CD14-positive monocyte (primary cell): ENCODE results near the gene HSPB1. TPM values are rescaled to one million over a fixed set of nuclear protein-coding genes. Genes with fewer than 3 reads are reported as not detected.
"Not testable (repeated sequence)": the region's sequence is repeated elsewhere in the genome, so short reads cannot be mapped to it uniquely, and the experiment has no call there.

Experiments
- DNase-seq, 3 donors: peaks; one replicate each; pipeline ENCODE4 v3.0.0-alpha.2; 2011 to 2022
- H2AFZ ChIP-seq: 2 replicates; pipeline ENCODE4 v1.6.0; 2012; ENCODE audit warnings: mild to moderate bottlenecking, low read depth, low read length, inconsistent platforms; ENCODE audit not compliant: insufficient read depth, poor library complexity, severe bottlenecking
- H3K27ac ChIP-seq, 2 donors: 1 replicate in 1 of 2; 2 replicates in 1 of 2; pipeline ENCODE4 v1.5.1; 2012 to 2013; ENCODE audit warnings: low read length in 2 of 2, control low read depth in 1 of 2, inconsistent platforms in 1 of 2, low read depth in 1 of 2, mild to moderate bottlenecking in 1 of 2
- H3K27me3 ChIP-seq, 2 donors: one replicate each; pipeline versions ENCODE4 v1.6.0 to v1.6.1; 2011 to 2013; ENCODE audit warnings: low read length in 2 of 2; ENCODE audit not compliant: control insufficient read depth in 2 of 2, insufficient read depth in 2 of 2
- H3K36me3 ChIP-seq, 2 donors: replicated peaks in 1 of 2; 1 replicate in 1 of 2; 2 replicates in 1 of 2; pipeline versions ENCODE4 v1.5.1 to v1.6.1; 2012 to 2013; ENCODE audit warnings: low read length in 2 of 2, control low read depth in 1 of 2, inconsistent platforms in 1 of 2, mild to moderate bottlenecking in 1 of 2; ENCODE audit not compliant: insufficient read depth in 2 of 2, control insufficient read depth in 1 of 2
- H3K4me1 ChIP-seq, 2 donors: 1 replicate in 1 of 2; 2 replicates in 1 of 2; pipeline versions ENCODE4 v1.5.1 to v1.6.1; 2012 to 2013; ENCODE audit warnings: low read length in 2 of 2, control low read depth in 1 of 2, inconsistent platforms in 1 of 2, mild to moderate bottlenecking in 1 of 2, moderate library complexity in 1 of 2; ENCODE audit not compliant: insufficient read depth in 2 of 2, control insufficient read depth in 1 of 2
- H3K4me2 ChIP-seq: replicated peaks from 2 replicates; pipeline ENCODE3; 2012; ENCODE audit warnings: low read length, moderate library complexity, mild to moderate bottlenecking; ENCODE audit not compliant: poor library complexity, severe bottlenecking; ENCODE audit errors: extremely low read depth
- H3K4me3 ChIP-seq, 3 experiments: fragments of 200-600 bp in 1 of 3; sonication (generic) in 1 of 3; replicated peaks in 1 of 3; 1 replicate in 2 of 3; 2 replicates in 1 of 3; pipeline ENCODE4 v1.5.1; 2011 to 2013; ENCODE audit warnings: low read length in 3 of 3, mild to moderate bottlenecking in 3 of 3, control low read depth in 2 of 3, low read depth in 2 of 3, inconsistent platforms in 1 of 3, moderate library complexity in 1 of 3
- H3K79me2 ChIP-seq: 2 replicates; pipeline ENCODE4 v1.6.0; 2012; ENCODE audit warnings: mild to moderate bottlenecking, control low read depth, inconsistent platforms, low read length, moderate library complexity; ENCODE audit not compliant: insufficient read depth
- H3K9ac ChIP-seq: 2 replicates; pipeline ENCODE4 v1.6.0; 2017; ENCODE audit warnings: low read length, mild to moderate bottlenecking; ENCODE audit not compliant: insufficient read depth, poor library complexity, severe bottlenecking
- H3K9me3 ChIP-seq, 2 donors: replicated peaks in 1 of 2; 1 replicate in 1 of 2; 2 replicates in 1 of 2; pipeline versions ENCODE4 v1.5.1 to v1.6.1; 2012 to 2013; ENCODE audit warnings: low read length in 2 of 2, control low read depth in 1 of 2; ENCODE audit not compliant: control insufficient read depth in 1 of 2, insufficient read depth in 1 of 2
- H4K20me1 ChIP-seq: 2 replicates; pipeline ENCODE4 v1.6.0; 2012; ENCODE audit warnings: mild to moderate bottlenecking, low read length, control low read depth, moderate library complexity; ENCODE audit not compliant: insufficient read depth
- H3K27ac Mint-ChIP-seq, 7 donors: one replicate each; pipeline ENCODE4 v1.8.0; 2020; ENCODE audit warnings: mild to moderate bottlenecking in 7 of 7, mixed read lengths in 7 of 7, moderate library complexity in 6 of 7, inconsistent platforms in 2 of 7
- H3K27me3 Mint-ChIP-seq, 3 donors: one replicate each; pipeline ENCODE4 v1.8.0; 2021 to 2022; ENCODE audit warnings: low read depth in 3 of 3, mild to moderate bottlenecking in 3 of 3, mixed read lengths in 3 of 3, moderate library complexity in 3 of 3, inconsistent platforms in 1 of 3
- H3K36me3 Mint-ChIP-seq, 2 donors: one replicate each; pipeline ENCODE4 v1.8.0; 2020; ENCODE audit warnings: mixed read lengths in 2 of 2, inconsistent platforms in 1 of 2, mild to moderate bottlenecking in 1 of 2
- H3K4me1 Mint-ChIP-seq: one replicate; pipeline ENCODE4 v1.8.0; 2020; ENCODE audit warnings: mild to moderate bottlenecking, mixed read lengths
- H3K4me3 Mint-ChIP-seq, 2 donors: one replicate each; pipeline ENCODE4 v1.8.0; 2020; ENCODE audit warnings: mild to moderate bottlenecking in 2 of 2, mixed read lengths in 2 of 2, moderate library complexity in 1 of 2
- H3K9me3 Mint-ChIP-seq, 7 donors: one replicate each; pipeline ENCODE4 v1.8.0; 2020 to 2022; ENCODE audit warnings: mixed read lengths in 7 of 7, mild to moderate bottlenecking in 6 of 7, moderate library complexity in 6 of 7, inconsistent platforms in 2 of 7
- WGBS: methylation state at CpG from one replicate; pipeline ENCODE4 v1.1.5; 2013; ENCODE audit warnings: missing lambda C conversion rate; ENCODE audit not compliant: insufficient coverage; 5-methylcytosine and 5-hydroxymethylcytosine counted together
- intact Hi-C, 2 donors: fragments of 100-400 bp; cut with micrococcal nuclease; formaldehyde crosslinking; loops; one replicate each; pipeline versions ENCODE4 v1.15.0 to v1.15.1; 2023
- polyA plus RNA-seq, 3 donors: library from polyadenylated mRNA; depleted of rRNA in 1 of 3; unstranded in 2 of 3; stranded (reverse) in 1 of 3; fragments of 300-500 nt in 2 of 3; fragments of >200 nt in 1 of 3; fragmentation: Illumina TruSeq in 2 of 3; gene quantifications; 1 replicate in 2 of 3; 2 replicates in 1 of 3; pipeline ENCODE4 v1.2.3, GENCODE V29; 2012 to 2021
- TF ChIP-seq, protein P1 (sequence below): fragments of 200-600 bp; IDR thresholded peaks from one replicate; pipeline ENCODE4 v1.8.0; 2022; ENCODE audit warnings: antibody characterized with exemption, mild to moderate bottlenecking

HSPB1 gene
- polyA plus RNA-seq, 3 donors: 8.3 to 20.7 (median 8.9) TPM

DNA sequence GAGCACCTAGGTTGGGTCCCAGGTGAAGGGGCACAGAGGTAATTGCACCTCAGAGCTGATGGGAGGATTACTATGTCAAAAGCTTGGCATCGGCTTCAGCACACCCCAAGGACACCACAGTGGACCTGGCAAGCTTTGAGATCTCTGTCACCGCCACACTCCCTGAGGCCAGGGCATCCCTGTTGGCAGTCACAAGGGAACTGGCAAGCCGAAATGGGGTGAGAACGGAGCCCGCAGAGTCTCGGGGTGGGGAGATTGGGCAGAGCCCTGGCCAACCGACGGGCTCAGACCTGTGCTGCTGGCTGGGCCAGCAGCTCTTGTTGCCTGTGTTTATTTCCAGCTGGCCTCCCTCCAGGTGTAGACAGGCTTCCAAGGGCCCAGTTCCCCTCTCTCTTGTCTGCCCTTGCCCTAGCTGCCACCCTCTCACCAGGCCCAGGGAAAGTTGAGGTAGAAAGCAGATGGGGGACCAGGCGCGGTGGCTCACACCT, 2.5 kb downstream of the HSPB1 start:
- Histone ChIP-seq H3K4me3 (no peak overlapping the region), H3K9ac (no peak overlapping the region), H3K79me2 (no peaks in the 10 kb centered on the region), H3K9me3 (no peaks in the 10 kb centered on the region), H3K4me1 (peaks cover 21 to 23% of the 10 kb centered on the region in 2 donors), H4K20me1 (no peaks in the 10 kb centered on the region), H3K36me3 (no peaks in the 10 kb centered on the region), H3K27me3 (peaks cover 0 to 7% of the 10 kb centered on the region in 2 donors), H2AFZ (no peak overlapping the region), H3K4me2 (no peak overlapping the region), H3K27ac (no peak overlapping the region)
- Mint-ChIP-seq H3K4me1 (peaks cover 15% of the 10 kb centered on the region), H3K27me3 (peaks cover 5 to 21% (median 8%) of the 10 kb centered on the region in 3 donors), H3K36me3 (no peaks in the 10 kb centered on the region), H3K9me3 (peaks cover 0 to 7% (median 0%) of the 10 kb centered on the region in 7 donors), H3K4me3 (no peak overlapping the region), H3K27ac (no peak overlapping the region)
- WGBS: 96% methylated on average over 4 of the region's 10 CpGs
- DNase-seq: no peak
- intact Hi-C loops: no loop called here
- TF ChIP-seq, protein P1, sequence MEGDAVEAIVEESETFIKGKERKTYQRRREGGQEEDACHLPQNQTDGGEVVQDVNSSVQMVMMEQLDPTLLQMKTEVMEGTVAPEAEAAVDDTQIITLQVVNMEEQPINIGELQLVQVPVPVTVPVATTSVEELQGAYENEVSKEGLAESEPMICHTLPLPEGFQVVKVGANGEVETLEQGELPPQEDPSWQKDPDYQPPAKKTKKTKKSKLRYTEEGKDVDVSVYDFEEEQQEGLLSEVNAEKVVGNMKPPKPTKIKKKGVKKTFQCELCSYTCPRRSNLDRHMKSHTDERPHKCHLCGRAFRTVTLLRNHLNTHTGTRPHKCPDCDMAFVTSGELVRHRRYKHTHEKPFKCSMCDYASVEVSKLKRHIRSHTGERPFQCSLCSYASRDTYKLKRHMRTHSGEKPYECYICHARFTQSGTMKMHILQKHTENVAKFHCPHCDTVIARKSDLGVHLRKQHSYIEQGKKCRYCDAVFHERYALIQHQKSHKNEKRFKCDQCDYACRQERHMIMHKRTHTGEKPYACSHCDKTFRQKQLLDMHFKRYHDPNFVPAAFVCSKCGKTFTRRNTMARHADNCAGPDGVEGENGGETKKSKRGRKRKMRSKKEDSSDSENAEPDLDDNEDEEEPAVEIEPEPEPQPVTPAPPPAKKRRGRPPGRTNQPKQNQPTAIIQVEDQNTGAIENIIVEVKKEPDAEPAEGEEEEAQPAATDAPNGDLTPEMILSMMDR: no peak

DNA sequence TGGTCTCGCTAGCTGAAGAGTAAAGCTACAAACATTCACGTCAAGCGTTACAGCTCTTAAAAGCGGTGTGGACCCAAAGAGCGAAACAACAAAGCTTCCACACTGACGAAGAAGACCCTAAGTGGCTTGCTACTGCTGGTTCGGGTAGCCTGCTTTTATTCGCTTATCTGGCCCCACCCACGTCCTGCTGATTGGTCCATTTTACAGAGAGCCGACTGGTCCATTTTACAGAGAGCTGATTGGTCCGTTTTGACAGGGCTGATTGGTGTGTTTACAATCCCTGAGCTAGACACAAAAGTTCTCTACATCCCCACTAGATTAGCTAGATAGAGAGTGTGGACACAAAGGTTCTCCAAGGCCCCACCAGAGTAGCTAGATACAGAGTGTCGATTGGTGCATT, 6.4 kb downstream of the HSPB1 start:
- not testable (repeated sequence) for H3K9me3 ChIP-seq, H3K36me3 Mint-ChIP-seq, H3K9me3 Mint-ChIP-seq, H2AFZ ChIP-seq, H3K4me2 ChIP-seq, H3K4me1 Mint-ChIP-seq, H3K4me1 ChIP-seq, DNase-seq, H3K4me3 ChIP-seq, H3K9ac ChIP-seq, H3K36me3 ChIP-seq, H3K79me2 ChIP-seq, H3K27ac ChIP-seq, H3K27me3 Mint-ChIP-seq, H3K27me3 ChIP-seq, H3K4me3 Mint-ChIP-seq, H3K27ac Mint-ChIP-seq, H4K20me1 ChIP-seq
- intact Hi-C loops: loop anchor here in 1 of 2 donors (2.0 kb wide), 1 partner anchor 16 kb away; no protein-coding TSS in a partner anchor
- WGBS: 98% methylated on average over 10 of the region's 12 CpGs

DNA sequence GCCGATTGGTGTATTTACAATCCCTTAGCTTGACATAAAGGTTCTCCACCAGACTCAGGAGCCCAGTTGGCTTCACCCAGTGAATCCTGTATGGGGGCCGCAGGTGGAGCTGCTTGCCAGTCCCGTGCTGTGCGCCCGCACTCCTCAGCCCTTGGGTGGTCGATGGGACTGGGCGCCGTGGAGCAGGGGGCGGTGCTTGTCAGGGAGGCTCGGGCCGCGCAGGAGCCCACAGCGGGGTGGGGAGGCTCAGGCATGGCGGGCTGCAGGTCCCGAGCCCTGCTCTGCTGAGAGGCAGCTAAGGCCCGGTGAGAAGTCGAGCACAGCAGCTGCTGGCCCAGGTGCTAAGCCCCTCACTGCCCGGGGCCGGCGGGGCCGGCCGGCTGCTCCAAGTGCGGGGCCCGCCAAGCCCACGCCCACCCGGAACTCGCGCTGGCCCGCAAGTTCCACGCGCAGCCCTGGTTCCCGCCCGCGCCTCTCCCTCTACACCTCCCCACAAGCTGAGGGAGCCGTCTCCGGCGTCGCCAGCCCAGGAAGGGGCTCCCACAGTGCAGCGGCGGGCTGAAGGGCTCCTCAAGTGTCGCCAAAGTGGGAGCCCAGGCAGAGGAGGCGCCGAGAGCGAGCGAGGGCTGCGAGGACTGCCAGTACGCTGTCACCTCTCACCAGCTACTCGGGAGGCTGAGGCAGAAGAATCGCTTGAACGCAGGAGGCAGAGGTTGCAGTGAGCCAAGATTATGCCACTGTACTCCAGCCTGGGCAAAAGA, 7.0 kb downstream of the HSPB1 start:
- not testable (repeated sequence) for H3K4me3 Mint-ChIP-seq, H3K9ac ChIP-seq, H3K4me1 ChIP-seq, H3K9me3 Mint-ChIP-seq, H3K4me2 ChIP-seq, H3K4me3 ChIP-seq, DNase-seq, H3K36me3 ChIP-seq, H3K4me1 Mint-ChIP-seq, H3K9me3 ChIP-seq, H3K27ac ChIP-seq, H3K27me3 ChIP-seq, H4K20me1 ChIP-seq, H3K36me3 Mint-ChIP-seq, H3K27me3 Mint-ChIP-seq, H2AFZ ChIP-seq, H3K79me2 ChIP-seq
- peak overlapping the region in 1 of 7 donors; percentile 48 for H3K27ac Mint-ChIP-seq
- intact Hi-C loops: loop anchor here (2.0 to 10.0 kb wide), 3 partner anchors 17 to 135 kb away; no protein-coding TSS in a partner anchor
- WGBS: 97% methylated on average over 37 of the region's 50 CpGs
